ENCODE measurements around the gene DACH1.

DACH1 gene

GRCh38 chr13:71861769-71862458, 5.1 kb downstream of the DACH1 start (continued):
- TF ChIP-seq, protein P1, sequence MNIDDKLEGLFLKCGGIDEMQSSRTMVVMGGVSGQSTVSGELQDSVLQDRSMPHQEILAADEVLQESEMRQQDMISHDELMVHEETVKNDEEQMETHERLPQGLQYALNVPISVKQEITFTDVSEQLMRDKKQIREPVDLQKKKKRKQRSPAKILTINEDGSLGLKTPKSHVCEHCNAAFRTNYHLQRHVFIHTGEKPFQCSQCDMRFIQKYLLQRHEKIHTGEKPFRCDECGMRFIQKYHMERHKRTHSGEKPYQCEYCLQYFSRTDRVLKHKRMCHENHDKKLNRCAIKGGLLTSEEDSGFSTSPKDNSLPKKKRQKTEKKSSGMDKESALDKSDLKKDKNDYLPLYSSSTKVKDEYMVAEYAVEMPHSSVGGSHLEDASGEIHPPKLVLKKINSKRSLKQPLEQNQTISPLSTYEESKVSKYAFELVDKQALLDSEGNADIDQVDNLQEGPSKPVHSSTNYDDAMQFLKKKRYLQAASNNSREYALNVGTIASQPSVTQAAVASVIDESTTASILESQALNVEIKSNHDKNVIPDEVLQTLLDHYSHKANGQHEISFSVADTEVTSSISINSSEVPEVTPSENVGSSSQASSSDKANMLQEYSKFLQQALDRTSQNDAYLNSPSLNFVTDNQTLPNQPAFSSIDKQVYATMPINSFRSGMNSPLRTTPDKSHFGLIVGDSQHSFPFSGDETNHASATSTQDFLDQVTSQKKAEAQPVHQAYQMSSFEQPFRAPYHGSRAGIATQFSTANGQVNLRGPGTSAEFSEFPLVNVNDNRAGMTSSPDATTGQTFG (tag by site-specific recombination; IDR thresholded peaks at IDR 0.05; ENCODE audit: borderline replicate concordance): no peak
- TF ChIP-seq, protein P2, sequence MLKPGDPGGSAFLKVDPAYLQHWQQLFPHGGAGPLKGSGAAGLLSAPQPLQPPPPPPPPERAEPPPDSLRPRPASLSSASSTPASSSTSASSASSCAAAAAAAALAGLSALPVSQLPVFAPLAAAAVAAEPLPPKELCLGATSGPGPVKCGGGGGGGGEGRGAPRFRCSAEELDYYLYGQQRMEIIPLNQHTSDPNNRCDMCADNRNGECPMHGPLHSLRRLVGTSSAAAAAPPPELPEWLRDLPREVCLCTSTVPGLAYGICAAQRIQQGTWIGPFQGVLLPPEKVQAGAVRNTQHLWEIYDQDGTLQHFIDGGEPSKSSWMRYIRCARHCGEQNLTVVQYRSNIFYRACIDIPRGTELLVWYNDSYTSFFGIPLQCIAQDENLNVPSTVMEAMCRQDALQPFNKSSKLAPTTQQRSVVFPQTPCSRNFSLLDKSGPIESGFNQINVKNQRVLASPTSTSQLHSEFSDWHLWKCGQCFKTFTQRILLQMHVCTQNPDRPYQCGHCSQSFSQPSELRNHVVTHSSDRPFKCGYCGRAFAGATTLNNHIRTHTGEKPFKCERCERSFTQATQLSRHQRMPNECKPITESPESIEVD (tag by site-specific recombination; IDR thresholded peaks at IDR 0.05): no peak
- TF ChIP-seq ZNF140 (tag by site-specific recombination; IDR thresholded peaks at IDR 0.05) (no peak), ZNF362 (tag by site-specific recombination; IDR thresholded peaks at IDR 0.05) (peak; percentile 72), ZNF513 (tag by site-specific recombination; IDR thresholded peaks at IDR 0.05) (no peak)

- POLR2A ChIA-PET: no interaction called here
- no peak overlapping the region for H3K27ac ChIP-seq (ENCODE audit: extremely low read depth, low read depth, low read length)
- TF ChIP-seq PRDM1 (tag by site-specific recombination; IDR thresholded peaks at IDR 0.05) (peak; percentile 59; the same call in 1 of the 2 replicates), ZNF629 (tag by site-specific recombination; IDR thresholded peaks at IDR 0.05) (0 out of 2 replicates have a peak, but pooled peaks have one; percentile 44), ZSCAN16 (tag by site-specific recombination; IDR thresholded peaks at IDR 0.05) (no peak), ZNF239 (tag by site-specific recombination; IDR thresholded peaks at IDR 0.05) (no peak), ZNF221 (tag by site-specific recombination; IDR thresholded peaks at IDR 0.05; ENCODE audit: borderline replicate concordance) (no peak), ZFP41 (tag by site-specific recombination; IDR thresholded peaks at IDR 0.05; ENCODE audit: borderline replicate concordance) (no peak), OVOL3 (tag by site-specific recombination; IDR thresholded peaks at IDR 0.05) (0 out of 2 replicates have a peak, but pooled peaks have one; percentile 27), ZNF354C (tag by site-specific recombination; IDR thresholded peaks at IDR 0.05; ENCODE audit: borderline replicate concordance, low read depth) (no peak), HOXC10 (CRISPR knock-in tag; IDR thresholded peaks at IDR 0.05) (no peak), OSR2 (tag by site-specific recombination; IDR thresholded peaks at IDR 0.05) (peak; percentile 94), ZNF548 (tag by site-specific recombination; IDR thresholded peaks at IDR 0.05) (no peak), ZNF777 (tag by site-specific recombination; IDR thresholded peaks at IDR 0.05; ENCODE audit: borderline replicate concordance) (no peak), ZNF701 (tag by site-specific recombination; IDR thresholded peaks at IDR 0.05) (no peak), ZNF121 (tag by site-specific recombination; IDR thresholded peaks at IDR 0.05) (no peak), MYNN (tag by site-specific recombination; IDR thresholded peaks at IDR 0.05; ENCODE audit: borderline replicate concordance) (no peak), YY2 (tag by site-specific recombination; IDR thresholded peaks at IDR 0.05) (no peak), BCL6B (tag by site-specific recombination; IDR thresholded peaks at IDR 0.05) (peak; percentile 69), ZNF449 (tag by site-specific recombination; IDR thresholded peaks at IDR 0.05) (no peak)
- TF ChIP-seq, protein P1 (tag by site-specific recombination; IDR thresholded peaks at IDR 0.05; ENCODE audit: borderline replicate concordance): no peak
These were observed 6.4 kb downstream of the DACH1 start for GRCh38 chr13:71860547-71861138.

More at GRCh38 chr13:71860547-71861138, 6.4 kb downstream of the DACH1 start:
- Histone ChIP-seq H3K4me3 (ENCODE audit: low read depth, low read length) (no peak overlapping the region), H3K36me3 (ENCODE audit: control insufficient read depth in 2 of 2, insufficient read depth in 1 of 2, low read length in 2 of 2) (no peaks in the 10 kb centered on the region), H3K9me3 (ENCODE audit: control insufficient read depth, insufficient read depth, low read depth, low read length) (no peaks in the 10 kb centered on the region), H3K4me1 (ENCODE audit: control insufficient read depth, insufficient read depth, low read length) (no peaks in the 10 kb centered on the region)
- CTCF ChIA-PET: no interaction called here
